HG03097 (cell line): Measurements from ENCODE around the gene PFDN2.

Source experiments
- ATAC-seq: cut with Tn5 transposase; IDR thresholded peaks from one replicate; pipeline ENCODE4 v1.9.1; 2021; ENCODE audit not compliant: unreplicated experiment, low FRiP score

PFDN2 gene

GRCh38 chr1:161061419-161061818 is 56.4 kb downstream of the PFDN2 start:
- ATAC-seq: no peak

GRCh38 chr1:161059293-161059692 is 58.5 kb downstream of the PFDN2 start:
- no peak for ATAC-seq

- ATAC-seq: no peak
Observed at GRCh38 chr1:161054805-161055204, 63.0 kb downstream of the PFDN2 start.

GRCh38 chr1:161054232-161054631 is 63.6 kb downstream of the PFDN2 start:
- no peak for ATAC-seq

- ATAC-seq: no peak
Observed at GRCh38 chr1:161052899-161053298, 64.9 kb downstream of the PFDN2 start.

GRCh38 chr1:161051219-161051618 is 66.6 kb downstream of the PFDN2 start:
- ATAC-seq: no peak
